ENCODE data around the gene TMEM30B. TPM values are rescaled to one million over a fixed set of nuclear protein-coding genes. Genes with fewer than 3 reads are reported as not detected.

The TMEM30B gene
- total RNA-seq, 1 donor from 2014 or later = 0.07 TPM

DNA sequence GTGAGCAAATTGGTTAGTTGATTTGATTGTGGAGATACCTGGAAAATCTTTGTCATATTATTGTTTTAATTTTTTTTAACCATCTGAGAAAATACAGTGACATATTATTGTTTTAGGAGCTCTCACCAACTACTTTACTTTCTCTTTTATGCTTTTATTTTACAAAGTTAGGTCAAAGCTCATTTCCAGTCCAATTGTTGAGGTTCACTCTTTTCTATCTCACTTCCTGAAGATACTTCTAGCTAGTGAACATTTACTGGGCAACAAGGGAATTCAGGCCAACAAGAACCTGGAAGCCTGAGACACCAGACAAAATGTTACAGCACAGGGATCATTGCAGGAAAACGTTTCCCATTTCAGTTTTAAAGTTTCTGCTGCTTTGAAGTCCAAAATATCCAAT is 3.9 kb downstream of the TMEM30B start:
- no peak overlapping the region for H3K27ac Mint-ChIP-seq (ENCODE audit: unreplicated experiment)
- H3K27me3 Mint-ChIP-seq (ENCODE audit: low read depth) = peaks cover 85% of the 10 kb centered on the region
- no peak for TF ChIP-seq CTCF (conservative IDR thresholded peaks at IDR 0.05)
- no peak overlapping the region for H3K4me3 Mint-ChIP-seq
- peaks cover 4% of the 10 kb centered on the region for H3K36me3 Mint-ChIP-seq (ENCODE audit: low read depth)
- no peaks in the 10 kb centered on the region for H3K9me3 Mint-ChIP-seq
- H3K4me1 Mint-ChIP-seq = no peaks in the 10 kb centered on the region
- DNase-seq (ENCODE audit: low read depth, low spot score) = no peak

DNA sequence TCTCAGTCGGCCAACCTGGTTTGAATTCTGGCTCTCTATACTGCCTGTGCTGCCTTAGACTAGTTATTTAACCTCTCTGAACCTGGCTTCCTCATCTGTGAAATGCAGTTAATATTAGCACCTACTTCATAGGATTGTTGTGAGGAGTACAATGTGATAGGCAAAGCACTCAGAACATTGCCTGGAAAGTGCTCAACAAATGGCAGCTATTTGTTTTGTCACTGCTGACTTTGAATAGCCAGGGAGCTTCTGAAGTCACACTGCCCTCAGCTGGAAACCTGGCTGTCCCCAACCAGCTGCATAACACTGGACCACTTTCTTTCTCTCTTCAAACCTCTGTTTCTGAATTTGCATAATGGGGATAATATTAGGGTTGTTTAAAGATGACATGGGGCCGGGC is 9.6 kb downstream of the TMEM30B start:
- DNase-seq (ENCODE audit: low read depth, low spot score) = no peak
- no peak overlapping the region for H3K27ac Mint-ChIP-seq (ENCODE audit: unreplicated experiment)
- no peaks in the 10 kb centered on the region for H3K36me3 Mint-ChIP-seq (ENCODE audit: low read depth)
- no peak for TF ChIP-seq CTCF (conservative IDR thresholded peaks at IDR 0.05)
- no peaks in the 10 kb centered on the region for H3K9me3 Mint-ChIP-seq
- H3K4me3 Mint-ChIP-seq = no peak overlapping the region
- peaks cover 70% of the 10 kb centered on the region for H3K27me3 Mint-ChIP-seq (ENCODE audit: low read depth)
- H3K4me1 Mint-ChIP-seq = peaks cover 5% of the 10 kb centered on the region

GRCh38 chr14:61270714-61271113 is 10.4 kb downstream of the TMEM30B start:
- peaks cover 67% of the 10 kb centered on the region for H3K27me3 Mint-ChIP-seq (ENCODE audit: low read depth)
- no peak overlapping the region for H3K4me3 Mint-ChIP-seq
- H3K36me3 Mint-ChIP-seq (ENCODE audit: low read depth) = no peaks in the 10 kb centered on the region
- peaks cover 5% of the 10 kb centered on the region for H3K4me1 Mint-ChIP-seq
- DNase-seq (ENCODE audit: low read depth, low spot score) = no peak
- TF ChIP-seq CTCF (conservative IDR thresholded peaks at IDR 0.05) = no peak
- no peak overlapping the region for H3K27ac Mint-ChIP-seq (ENCODE audit: unreplicated experiment)
- H3K9me3 Mint-ChIP-seq = no peaks in the 10 kb centered on the region

- no peak overlapping the region for H3K27ac Mint-ChIP-seq (ENCODE audit: unreplicated experiment)
- no peaks in the 10 kb centered on the region for H3K9me3 Mint-ChIP-seq
- H3K27me3 Mint-ChIP-seq (ENCODE audit: low read depth) = peaks cover 62% of the 10 kb centered on the region
- peak; percentile 83 for TF ChIP-seq CTCF (conservative IDR thresholded peaks at IDR 0.05)
- DNase-seq (ENCODE audit: low read depth, low spot score) = peak; percentile 60
- H3K36me3 Mint-ChIP-seq (ENCODE audit: low read depth) = no peaks in the 10 kb centered on the region
- H3K4me3 Mint-ChIP-seq = peak overlapping the region; percentile 56
- peaks cover 9% of the 10 kb centered on the region for H3K4me1 Mint-ChIP-seq
These were observed 11.6 kb downstream of the TMEM30B start for GRCh38 chr14:61269321-61270083.

DNA sequence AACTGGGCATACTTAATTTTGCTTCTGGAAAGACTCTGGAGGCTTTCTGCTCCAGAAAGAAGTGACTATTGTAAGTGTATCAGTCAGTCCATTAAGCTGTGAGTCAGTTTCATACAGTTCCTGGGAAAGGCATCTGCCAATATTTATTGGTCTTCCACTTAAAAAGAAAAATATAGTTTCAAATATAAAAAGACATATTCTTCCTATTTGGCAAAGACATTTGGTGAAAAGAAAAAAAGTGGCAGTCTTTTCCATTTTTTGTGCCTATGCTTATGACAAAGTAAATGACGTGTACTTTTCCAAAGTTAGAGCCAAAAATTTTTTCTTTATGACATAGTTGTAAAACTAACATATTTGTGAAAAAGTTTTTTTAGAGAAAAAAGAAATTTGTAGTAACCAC is 12.3 kb downstream of the TMEM30B start:
- Mint-ChIP-seq H3K4me3 (no peak overlapping the region), H3K4me1 (peaks cover 10% of the 10 kb centered on the region), H3K27me3 (ENCODE audit: low read depth) (peaks cover 56% of the 10 kb centered on the region), H3K9me3 (no peaks in the 10 kb centered on the region), H3K36me3 (ENCODE audit: low read depth) (no peaks in the 10 kb centered on the region), H3K27ac (ENCODE audit: unreplicated experiment) (no peak overlapping the region)
- TF ChIP-seq CTCF (conservative IDR thresholded peaks at IDR 0.05) = no peak
- no peak for DNase-seq (ENCODE audit: low read depth, low spot score)

All from neural crest cell (in vitro differentiated cells).